Thyroid gland (tissue), 4 donors: ENCODE measurements around the gene MDGA2.

Experiments
- CTCF ChIP-seq, 6 experiments: fragments of 200-600 bp in 3 of 6; fragments of 450-650 bp in 3 of 6; sonication (generic) in 3 of 6; IDR thresholded peaks; one replicate each; pipeline ENCODE4 v1.5.1; 2016 to 2019; ENCODE audit warnings: antibody characterized with exemption in 6 of 6, mild to moderate bottlenecking in 2 of 6, inconsistent platforms in 1 of 6, moderate library complexity in 1 of 6
- POLR2A ChIP-seq, 2 donors: fragments of 450-650 bp; IDR thresholded peaks; one replicate each; pipeline ENCODE4 v1.6.1; 2017; ENCODE audit warnings: antibody characterized with exemption in 2 of 2, mild to moderate bottlenecking in 2 of 2, moderate library complexity in 1 of 2

DNA sequence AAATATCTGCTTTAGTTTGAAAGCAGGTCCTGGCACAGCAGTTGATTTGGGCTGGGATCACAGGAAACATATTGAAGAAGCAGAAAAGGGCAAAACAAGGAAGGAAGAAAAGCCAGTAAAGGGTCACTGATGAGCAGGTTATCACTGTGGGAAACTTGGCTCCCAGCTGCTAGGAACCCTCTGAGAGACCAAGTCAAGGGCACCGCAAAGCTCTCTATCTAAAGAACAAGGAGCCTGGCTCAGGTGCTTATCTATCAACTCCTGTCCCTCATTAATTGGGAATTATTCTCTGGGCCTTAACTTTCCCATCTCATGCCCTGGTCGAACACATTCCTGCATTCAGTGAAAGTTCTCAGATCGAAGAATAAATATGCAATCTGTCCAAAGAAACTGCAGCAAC, 572.9 kb downstream of the MDGA2 start:
- no peak for TF ChIP-seq POLR2A (IDR thresholded peaks at IDR 0.05)
- TF ChIP-seq CTCF (IDR thresholded peaks at IDR 0.05): no peak
